Breast epithelium (tissue), 3 donors: ENCODE data around the gene EFR3B.

ENCODE experiments used
- CTCF ChIP-seq, 3 donors: fragments of 450-650 bp; IDR thresholded peaks; one replicate each; pipeline ENCODE4 v1.5.1; 2016 to 2017; ENCODE audit warnings: antibody characterized with exemption in 3 of 3, mild to moderate bottlenecking in 3 of 3, moderate library complexity in 3 of 3
- POLR2A ChIP-seq: fragments of 450-650 bp; IDR thresholded peaks from one replicate; pipeline ENCODE4 v1.6.1; 2016; ENCODE audit warnings: antibody characterized with exemption, mild to moderate bottlenecking, moderate library complexity
- POLR2AphosphoS5 ChIP-seq, 3 donors: sonication (generic); formaldehyde crosslinking; IDR thresholded peaks; one replicate each; pipeline ENCODE4 v1.6.1; 2017; ENCODE audit warnings: antibody characterized with exemption in 3 of 3

- no peak for TF ChIP-seq CTCF (IDR thresholded peaks at IDR 0.05)
- TF ChIP-seq POLR2A, result no peak
- TF ChIP-seq POLR2AphosphoS5 (IDR thresholded peaks at IDR 0.05), result no peak
These were observed 18.5 kb upstream of the EFR3B start for GRCh38 chr2:25023333-25023732.
